Neural progenitor cell (in vitro differentiated cells): Measurements from ENCODE around the gene ACP4.

ENCODE experiments used
- EZH2 ChIP-seq: fragments of 200-600 bp; sonication (generic); IDR thresholded peaks from 2 replicates; pipeline ENCODE4 v1.6.1; 2017; ENCODE audit warnings: antibody characterized with exemption, mild to moderate bottlenecking, moderate library complexity
- EZH2phosphoT487 ChIP-seq: fragments of 200-600 bp; sonication (generic); IDR thresholded peaks from 2 replicates; pipeline ENCODE4 v1.6.1; 2017; ENCODE audit warnings: antibody characterized with exemption
- TF ChIP-seq, protein P1 (sequence below): fragments of 200-600 bp; sonication (generic); IDR thresholded peaks from 2 replicates; pipeline ENCODE4 v1.5.1; 2017; ENCODE audit warnings: antibody characterized with exemption, mild to moderate bottlenecking

DNA sequence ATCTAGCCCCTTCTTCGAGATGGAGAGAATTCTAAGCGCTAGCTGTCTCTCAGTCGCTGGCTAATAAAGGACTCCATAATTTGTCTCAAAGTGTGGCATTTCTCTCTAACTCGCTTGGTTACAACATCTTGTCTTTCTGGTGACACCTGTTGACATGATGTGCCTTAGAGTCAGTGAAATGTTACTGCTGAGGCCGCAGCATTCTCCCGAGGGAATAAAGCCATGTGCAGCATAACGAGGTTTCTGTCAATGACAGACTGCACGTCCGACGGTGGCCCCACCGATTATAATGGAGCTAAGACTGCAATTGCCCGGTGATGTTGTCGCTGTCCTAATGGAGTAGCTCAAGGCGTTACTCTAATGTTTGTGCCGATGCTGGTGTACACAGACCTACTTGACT lies 40.2 kb upstream of the ACP4 start:
- TF ChIP-seq EZH2: no peak
- TF ChIP-seq, protein P1, sequence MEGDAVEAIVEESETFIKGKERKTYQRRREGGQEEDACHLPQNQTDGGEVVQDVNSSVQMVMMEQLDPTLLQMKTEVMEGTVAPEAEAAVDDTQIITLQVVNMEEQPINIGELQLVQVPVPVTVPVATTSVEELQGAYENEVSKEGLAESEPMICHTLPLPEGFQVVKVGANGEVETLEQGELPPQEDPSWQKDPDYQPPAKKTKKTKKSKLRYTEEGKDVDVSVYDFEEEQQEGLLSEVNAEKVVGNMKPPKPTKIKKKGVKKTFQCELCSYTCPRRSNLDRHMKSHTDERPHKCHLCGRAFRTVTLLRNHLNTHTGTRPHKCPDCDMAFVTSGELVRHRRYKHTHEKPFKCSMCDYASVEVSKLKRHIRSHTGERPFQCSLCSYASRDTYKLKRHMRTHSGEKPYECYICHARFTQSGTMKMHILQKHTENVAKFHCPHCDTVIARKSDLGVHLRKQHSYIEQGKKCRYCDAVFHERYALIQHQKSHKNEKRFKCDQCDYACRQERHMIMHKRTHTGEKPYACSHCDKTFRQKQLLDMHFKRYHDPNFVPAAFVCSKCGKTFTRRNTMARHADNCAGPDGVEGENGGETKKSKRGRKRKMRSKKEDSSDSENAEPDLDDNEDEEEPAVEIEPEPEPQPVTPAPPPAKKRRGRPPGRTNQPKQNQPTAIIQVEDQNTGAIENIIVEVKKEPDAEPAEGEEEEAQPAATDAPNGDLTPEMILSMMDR: no peak
- no peak for TF ChIP-seq EZH2phosphoT487
